HG03342 (cell line): ENCODE data around the gene PDLIM5.
"Not testable (repeated sequence)": the region's sequence is repeated elsewhere in the genome, so short reads cannot be mapped to it uniquely, and the experiment has no call there.

Experiments
- ATAC-seq: cut with Tn5 transposase; IDR thresholded peaks from one replicate; pipeline ENCODE4 v1.9.1; 2021; ENCODE audit warnings: mild to moderate bottlenecking, moderate library complexity; ENCODE audit not compliant: unreplicated experiment

PDLIM5 gene

DNA sequence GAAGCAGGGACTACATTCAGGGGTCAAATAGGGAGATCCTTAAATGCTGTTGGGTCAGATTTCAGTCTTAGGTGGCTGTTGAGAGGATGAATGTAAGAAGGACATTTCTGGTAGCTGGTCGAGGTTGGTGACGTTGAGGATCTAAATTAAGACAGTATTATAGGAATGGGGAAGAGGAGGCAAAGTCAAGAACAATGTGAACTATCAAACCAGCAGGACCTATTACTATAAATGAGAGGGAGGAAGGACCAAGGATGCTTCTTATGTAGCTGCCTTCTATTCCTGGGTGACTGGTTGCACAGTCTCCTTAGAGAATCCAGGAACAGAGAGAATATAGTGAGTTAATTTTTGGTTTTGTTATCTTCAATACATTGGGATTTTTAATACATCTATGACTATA, 187.6 kb downstream of the PDLIM5 start:
- no peak for ATAC-seq

DNA sequence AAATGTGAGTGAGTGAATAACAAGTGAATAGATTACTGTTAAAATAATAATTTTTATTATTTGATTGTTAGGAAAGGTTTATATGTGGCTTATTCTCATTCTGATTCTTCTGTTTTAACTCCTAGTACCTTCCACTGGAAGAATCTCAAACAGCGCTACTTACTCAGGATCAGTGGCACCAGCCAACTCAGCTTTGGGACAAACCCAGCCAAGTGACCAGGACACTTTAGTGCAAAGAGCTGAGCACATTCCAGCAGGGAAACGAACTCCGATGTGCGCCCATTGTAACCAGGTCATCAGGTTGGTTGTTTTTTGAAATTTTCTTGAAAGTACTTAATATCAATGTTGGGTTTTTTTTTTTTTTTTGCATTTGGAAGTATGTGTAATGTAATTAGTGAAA, 188.4 kb downstream of the PDLIM5 start:
- ATAC-seq, result no peak

DNA sequence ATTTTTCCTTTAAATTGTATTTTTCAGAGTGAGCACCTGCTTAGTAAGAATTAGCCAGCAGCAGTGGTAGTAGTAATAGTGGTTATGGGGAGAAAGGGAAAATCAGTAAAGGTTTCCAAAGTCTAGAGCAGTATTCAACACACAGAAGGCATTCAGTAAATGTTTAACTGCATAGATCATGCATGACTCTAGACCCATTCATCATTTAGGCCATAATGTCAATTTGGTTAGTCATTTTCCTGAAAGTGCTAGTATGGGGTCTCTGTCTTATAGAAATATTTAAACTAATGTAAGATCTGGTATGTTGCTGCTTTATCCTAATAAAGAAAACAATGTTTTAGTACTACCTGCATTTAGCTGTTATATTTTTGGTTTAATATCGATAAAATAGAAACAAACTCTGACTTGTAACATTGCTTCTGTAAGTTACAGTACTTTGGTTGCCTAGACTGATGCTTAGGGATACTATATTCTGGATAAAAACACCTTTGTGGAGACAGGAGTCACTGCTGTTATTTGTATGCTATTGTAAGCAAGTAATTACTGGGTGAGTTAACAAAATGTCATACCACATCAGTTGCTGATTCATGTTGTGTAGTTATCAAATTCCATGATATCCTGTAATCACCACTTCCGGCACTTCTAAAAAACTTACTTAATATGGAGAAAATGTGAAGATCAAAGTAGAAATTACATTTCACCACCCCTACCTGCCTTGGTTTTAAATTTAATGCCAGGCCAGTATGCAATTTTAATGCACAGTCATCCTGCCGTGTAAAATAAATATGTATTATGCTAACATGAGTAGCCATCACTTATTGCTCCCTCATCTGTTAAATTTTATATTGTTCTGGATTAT, 190.2 kb downstream of the PDLIM5 start:
- no peak for ATAC-seq

DNA sequence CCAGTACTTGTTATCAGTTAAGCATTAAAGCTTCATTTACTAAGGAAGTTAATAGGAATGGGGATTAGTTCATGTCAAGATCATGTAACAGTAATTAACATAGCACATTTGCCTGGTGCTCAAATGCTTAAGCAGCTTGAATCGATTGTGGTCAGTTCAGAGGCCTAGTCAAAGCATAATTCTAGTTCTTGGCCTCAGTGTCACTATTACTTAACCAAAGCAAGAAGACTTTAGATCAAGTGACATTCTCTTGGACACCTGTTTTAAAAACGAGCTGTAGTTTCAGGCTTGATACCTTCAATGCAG, 190.8 kb downstream of the PDLIM5 start:
- ATAC-seq, result no peak

DNA sequence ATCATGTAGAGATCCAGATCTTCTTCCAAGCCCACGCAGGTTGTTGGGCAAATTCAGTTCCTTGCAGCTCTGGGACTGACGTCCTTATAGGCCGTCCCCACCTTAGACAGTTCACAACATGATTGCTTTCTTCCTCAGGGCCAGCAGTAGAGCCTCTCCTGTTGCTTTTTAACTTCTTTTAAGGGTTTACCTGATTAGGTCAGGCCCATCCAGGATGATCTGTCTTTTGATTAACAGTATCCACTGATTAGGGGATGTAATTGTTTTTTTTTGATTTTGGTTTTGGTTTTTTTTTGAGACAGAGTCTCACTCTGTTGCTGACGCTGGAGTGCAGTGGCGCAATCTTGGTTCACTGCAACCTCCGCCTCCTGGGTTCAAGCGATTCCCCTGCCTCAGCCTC, 197.0 kb downstream of the PDLIM5 start:
- no peak for ATAC-seq

DNA sequence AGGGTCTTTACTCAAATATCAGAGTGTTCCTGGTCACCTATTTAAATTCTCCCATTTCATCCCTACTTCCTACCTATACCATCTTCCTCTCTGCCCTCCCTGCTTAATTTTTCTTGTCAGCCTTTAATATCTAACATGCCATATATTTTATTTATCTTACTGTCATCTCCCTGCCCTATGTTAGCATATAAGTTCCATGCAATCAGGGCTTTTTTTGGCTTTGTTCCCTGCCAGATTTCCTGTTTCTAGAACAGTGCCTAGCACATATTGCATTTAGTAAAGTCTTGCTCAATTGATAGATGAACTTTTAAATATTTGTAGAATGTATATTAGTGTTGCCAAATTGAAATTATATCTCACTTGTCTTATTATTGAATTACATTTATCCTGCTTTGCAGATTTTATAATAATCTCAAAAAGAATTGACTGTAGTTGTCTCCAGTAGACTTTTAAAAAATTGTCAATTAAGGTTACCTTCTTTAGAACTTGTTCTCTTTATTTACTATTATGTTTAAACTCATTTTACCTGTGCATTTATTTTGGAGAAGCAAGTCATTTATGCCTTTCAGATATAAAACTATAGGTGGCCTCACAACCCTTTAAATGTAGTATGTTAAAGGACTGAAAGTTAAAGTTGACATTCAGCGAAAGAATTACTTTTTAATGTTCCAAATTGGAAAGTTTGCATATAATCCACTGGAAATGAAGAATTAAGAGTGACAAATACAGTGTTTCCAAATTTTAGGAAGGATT, 197.8 kb downstream of the PDLIM5 start:
- ATAC-seq, result no peak

DNA sequence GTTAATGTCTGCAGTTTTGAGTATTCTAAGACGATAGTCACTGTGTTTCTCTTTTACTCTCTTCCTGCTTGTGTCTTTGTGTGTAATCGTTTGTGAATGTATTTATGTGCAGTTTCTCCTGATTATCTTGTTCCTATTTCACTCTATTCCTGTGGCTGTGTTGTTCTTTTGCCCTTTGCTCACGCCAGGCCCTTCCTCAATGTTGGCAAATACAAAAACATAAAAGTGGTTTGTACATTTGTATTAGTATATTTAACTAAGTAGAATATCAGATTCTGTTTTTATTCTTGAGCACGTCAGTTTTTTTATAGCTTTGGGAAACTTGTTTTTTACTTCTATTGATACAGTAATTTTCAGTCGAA, 198.4 kb downstream of the PDLIM5 start:
- no peak for ATAC-seq

DNA sequence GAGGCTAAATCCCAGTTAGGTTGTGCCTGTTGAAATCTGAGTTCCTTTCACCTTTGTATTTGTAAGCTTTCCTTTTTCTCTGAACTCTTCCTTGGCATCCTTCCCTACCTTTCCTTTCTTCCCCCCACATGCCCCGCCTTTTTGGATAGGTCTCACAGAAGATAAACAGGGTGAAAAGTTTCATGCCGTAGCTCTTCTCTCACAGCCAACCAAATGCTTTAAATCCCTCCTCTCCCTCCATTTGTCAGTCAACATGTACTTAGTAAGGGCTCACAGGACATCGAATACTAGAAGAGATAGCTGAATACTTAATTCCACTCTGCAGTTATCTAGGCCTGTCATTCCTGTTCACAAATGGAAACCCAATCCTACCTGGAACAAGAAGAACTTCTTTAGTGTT, 198.9 kb downstream of the PDLIM5 start:
- no peak for ATAC-seq

DNA sequence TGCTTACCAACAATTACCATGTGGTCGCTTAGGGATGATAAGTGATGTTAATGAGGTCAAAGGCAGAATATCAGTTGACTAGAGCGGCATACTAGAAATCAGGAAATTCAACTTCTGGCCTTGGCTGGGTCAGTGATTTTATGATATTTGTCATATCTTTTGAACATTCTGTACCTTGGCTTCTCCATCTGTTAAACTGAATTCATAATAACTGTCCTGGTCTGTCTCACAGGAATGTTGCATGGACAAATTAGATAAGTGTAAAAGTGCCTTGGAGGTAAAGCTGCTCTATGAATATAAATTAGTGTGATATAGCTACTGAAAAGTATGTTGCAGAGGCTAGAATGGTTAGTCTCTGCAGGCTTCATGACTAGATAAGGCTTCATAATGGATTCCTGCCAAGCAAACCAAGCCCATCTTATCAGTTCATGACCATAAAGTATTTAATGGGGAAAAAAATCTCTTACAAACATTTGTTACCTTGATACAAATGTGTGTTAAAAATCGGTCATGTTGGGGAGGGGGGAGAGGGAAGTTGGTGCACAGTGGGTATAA, 201.4 kb downstream of the PDLIM5 start:
- ATAC-seq, result no peak

DNA sequence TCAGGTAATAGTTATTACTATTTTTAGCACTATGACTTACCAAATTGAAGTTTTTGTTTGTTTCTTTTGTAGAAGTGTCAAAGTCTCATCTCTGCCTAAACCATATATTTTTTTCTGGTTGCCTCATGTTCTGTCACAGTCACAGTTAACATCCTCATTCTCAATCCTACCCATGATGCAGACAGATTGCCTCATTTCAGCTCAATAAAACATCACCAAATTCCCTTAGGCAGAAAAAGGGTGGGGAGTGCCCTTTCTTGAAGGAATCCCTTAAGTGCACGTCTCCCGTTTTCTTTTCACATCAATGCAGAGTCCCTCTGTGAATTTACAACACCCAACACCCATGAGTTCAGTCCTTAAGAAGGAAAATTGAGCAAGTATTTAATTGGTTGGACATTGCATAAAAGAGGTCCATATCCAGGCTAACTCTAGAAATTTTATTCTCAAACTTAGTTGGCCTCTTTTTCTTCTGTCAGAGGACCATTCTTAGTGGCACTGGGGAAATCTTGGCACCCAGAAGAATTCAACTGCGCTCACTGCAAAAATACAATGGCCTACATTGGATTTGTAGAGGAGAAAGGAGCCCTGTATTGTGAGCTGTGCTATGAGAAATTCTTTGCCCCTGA, 202.4 kb downstream of the PDLIM5 start:
- ATAC-seq, result no peak

DNA sequence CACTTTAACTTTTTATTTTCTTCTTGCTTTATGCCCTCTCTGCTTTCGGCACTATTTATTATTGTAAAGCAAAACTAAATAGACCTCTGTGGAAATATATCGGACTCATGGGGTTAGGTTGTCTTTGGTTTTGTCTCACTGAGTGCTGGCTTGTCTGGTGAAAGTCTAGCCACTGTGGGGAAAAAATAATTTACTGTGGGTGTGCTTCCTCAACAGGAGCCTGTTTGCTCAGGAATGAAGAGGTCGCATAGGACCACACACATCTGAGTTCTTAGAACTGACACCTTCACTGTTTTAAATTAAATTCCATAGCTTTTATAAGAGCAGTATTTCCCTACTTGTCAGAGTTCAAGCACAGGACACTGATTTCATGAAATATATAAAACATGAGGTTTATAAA, 203.0 kb downstream of the PDLIM5 start:
- ATAC-seq, result no peak

DNA sequence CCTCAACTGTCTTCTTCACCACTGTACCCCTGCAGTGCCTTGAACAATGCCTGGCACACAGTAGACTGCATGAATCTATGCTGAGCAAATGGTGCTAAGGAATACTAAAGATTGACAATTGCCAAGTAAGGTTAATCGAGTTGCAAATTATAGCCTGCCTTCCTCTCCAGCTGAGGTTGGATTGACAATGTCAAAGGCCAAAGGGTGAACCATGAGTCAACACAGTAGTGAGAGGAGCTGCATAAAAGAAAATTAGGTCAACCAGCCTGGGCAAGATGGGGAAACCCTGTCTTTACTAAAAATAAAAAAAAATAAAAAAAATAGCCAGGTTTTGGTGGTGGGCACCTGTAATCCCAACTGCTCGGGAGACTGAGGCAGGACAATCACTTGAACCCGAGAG, 208.9 kb downstream of the PDLIM5 start:
- no peak for ATAC-seq

DNA sequence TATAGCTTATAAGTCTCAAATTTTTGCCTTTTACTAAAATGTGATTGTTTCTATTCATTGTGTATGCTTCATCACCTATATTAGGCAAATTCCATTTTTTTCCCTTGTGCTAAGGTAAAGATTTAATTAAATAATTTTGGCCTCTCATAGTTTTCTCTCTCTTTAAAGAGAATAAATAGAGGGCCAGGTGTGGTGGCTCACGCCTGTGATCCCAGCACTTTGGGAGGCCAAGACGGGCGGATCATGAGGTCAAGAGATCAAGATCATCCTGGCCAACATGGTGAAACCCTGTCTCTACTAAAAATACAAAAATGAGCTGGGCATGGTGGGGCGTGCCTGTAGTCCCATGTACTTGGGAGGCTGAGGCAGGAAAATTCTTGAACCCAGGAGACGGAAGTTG, 213.3 kb downstream of the PDLIM5 start:
- ATAC-seq, result not testable (repeated sequence)

DNA sequence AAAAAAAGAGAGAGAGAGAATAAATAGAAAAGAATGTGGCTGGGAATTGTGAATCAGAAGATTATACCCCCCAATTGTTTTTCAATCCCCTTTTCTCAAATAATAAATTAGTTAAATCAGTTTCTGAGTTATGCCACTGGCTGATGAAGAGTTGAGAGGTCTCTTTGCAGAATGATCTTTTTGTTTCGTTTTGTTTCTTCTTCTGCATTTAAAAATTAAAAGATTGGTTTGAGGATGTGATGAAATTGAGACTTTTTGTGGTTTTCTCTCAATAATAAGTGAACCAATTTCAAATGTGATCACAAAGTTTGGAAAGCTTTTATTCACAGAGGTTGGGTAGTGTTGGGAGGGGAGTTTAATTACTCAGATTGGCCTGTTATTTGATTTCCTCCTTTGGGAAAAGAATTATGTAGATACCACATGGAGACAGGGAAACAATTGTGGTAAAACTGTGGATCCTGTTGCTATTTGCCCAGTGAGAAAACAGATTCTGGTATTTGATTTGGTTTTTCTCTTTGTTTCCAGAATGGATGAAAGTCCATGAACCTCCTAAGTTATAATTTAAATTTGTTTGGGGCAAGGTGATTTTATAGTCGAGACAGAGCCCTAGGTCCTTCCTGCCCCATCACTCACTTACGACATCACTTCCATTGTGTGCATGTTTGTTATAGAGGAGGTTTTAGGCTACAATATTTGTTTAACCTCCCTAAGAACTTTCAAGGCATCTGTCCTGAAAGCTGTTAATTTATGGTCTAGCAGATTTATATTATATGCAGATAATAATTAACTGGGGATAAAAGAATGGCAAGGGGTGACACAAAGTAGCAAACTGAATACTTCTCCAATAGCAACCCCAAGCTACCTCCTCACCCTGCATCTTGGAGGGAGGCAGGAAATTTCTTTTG, 214.0 kb downstream of the PDLIM5 start:
- ATAC-seq, result no peak

DNA sequence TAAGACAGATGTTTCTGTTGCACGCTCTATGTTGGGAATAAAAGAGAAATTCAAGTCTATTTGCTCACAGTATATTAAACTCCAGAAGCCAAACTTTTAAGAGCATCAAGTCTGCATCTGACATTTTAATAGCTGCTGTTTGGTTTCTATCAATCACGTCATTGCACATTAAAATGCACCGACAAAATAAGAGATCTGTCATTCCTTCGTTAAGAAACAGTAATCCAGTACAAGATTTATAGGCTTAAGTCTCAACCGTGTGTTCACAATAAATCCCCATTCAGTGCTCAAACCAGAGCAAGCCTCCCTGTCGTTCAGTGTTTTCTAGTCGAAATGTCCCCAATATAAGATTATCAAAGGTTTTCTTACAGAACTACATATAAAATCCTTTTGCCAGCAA, 217.0 kb downstream of the PDLIM5 start:
- no peak for ATAC-seq

DNA sequence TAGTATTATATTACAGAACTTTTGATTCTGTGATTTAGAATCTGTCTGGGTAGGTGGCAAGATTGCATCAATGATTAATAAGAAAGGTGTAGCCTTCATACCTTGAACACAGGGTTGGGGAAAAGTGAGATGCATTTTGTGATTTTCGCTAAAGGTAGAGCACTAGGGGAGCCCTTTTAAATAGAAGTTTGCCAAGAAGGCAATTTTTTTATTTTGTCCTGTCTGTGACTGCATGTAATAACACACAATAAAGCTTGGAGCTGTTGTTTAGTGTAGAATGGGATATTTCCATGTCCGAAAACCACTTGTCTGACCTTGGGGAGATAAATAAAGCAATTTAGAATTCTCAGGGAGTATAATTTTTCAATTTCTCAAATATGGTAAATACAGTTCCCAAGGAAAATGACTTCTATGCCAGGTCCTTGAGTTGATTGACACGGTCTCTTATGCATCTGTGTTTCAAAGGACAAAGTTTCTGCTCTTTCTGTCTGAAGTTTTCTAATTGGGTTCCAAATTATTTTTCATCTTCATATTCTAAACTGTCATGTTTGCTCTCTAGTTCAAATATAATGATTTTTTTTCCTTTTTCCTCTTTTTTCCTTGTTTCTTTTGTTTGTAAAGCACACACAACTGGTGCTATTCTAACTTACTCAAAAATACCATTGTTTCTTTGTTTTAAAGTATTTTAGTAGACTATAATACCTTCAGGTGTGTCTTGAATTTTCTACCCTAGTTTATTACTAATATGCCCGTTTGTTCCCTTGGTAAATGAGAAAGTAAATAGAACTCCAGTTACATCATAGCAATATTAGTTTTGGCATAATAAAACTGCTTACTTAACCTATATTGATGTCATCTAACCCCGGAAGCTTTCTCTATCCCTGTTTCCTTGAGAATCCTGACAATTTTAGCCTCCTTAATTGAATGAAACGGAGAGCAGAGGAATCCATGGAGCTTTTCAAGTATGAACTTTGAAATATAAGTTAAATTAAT, 218.2 kb downstream of the PDLIM5 start:
- no peak for ATAC-seq

DNA sequence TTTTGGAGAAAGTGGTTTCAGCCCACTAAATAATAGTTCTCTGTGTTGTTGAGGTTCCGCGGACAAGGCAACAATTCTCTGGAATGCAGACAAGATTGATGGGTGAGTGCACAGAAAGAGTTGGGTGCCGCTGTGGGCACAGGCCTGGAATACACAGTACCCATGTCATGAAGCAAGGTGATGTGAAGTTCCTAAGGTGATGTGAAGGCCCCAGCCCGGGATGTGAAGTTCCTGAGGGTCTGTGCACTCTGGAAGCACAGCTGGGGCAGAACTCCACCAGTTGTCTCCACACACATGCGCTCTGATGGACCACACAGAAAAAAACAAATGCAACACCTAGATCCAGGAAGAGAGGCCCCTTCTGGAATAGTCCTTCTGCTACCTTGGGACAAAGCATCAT, 219.4 kb downstream of the PDLIM5 start:
- ATAC-seq, result no peak

DNA sequence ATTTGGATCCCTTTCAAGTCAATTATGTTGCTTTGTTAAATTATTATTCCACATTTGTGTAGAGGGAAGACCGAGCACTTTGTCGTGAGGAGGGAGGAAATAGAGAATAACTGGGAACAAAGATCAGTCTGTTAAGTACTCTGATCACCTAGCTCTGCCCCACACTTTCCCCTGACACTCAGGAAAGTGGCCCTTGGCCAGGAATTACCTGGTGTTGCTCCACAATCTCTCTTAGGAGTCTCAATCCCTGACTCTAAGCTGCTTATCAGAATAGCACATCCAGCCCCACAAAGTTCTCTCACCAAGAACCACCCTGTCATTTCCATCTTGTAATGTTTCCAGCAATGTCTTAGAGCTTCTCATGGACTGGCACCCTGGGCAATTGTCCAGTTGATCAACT, 222.2 kb downstream of the PDLIM5 start:
- no peak for ATAC-seq

DNA sequence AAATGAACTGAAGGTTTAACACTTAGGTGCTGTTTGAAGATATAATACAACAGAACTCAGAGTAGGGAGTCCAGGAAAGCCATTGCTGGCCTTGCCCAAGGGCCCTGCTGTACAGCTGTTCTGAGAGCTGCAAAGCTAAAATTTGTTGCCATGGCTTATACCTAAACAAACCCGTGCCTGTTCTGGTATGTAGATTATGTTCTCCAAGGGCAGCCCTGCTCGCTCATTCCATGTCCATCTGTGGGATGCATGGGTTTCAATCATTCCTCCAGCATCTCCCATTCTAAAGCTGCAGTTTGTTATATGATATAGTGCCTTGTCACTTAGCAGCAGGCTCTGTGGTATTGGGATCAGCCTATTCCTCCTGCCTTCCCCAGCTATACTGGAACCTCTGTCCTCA, 225.2 kb downstream of the PDLIM5 start:
- no peak for ATAC-seq

DNA sequence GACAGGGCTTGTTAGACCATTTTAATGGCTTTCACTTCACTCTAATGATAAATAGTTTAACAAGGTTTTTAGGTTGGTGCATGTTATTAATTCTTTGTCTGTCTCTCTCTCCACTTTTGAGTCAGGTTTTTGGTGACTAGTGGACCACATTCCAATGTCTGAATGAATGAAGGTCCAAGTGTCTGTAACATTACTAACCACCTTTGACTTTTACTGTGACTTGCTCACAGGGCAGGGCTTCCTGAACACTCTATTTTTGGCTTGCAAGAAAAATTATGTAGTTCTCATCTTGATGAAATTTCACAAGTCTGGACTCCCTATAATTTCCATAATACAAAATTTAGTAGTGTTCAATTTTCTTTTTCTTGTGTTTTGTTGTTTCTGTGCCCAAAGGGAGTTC, 227.2 kb downstream of the PDLIM5 start:
- no peak for ATAC-seq
